COR-L47 (cell line): ENCODE results near the gene JADE3.

Experiments used
- DNase-seq: peaks from one replicate; lab custom pipeline; 2025; lab: John Stamatoyannopoulos, UW

Gene JADE3

DNA sequence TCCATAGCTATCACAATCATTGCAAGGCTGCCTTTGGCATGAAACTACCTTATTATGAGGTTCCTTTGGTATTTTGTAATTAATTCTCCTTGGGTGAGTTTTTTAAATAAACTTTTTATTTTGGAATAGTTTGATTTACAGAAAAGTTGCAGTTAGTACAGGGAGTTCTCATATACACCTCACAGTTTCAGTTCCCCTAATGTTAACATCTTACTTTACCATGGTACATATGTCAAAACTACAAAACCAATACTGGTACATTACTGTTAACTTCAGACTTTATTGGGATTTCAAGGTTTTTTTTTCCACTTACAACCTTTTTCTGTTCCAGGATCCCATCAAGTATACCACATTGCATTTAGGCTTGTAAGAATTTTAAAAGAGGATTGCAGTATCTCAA, 114.0 kb downstream of the JADE3 start:
- DNase-seq: no peak

DNA sequence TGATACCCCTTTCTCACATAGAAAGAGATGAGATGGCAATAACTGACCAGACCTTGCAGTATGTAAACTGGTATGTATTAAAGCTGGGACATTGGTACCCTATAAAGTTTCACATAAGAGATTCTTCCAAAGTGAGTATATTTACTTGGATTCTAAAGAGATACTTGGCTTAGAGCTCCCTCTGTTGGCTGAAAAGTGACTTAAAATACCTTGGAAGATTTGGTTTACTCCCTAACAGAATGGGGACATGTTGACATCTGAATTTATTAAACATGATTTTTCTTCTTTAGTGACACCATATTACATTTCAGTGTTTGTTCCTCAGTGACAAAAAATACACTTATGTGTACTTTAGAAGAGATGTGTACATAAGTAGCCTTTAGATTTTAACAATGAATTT, 118.1 kb downstream of the JADE3 start:
- peak; percentile 17 for DNase-seq

DNA sequence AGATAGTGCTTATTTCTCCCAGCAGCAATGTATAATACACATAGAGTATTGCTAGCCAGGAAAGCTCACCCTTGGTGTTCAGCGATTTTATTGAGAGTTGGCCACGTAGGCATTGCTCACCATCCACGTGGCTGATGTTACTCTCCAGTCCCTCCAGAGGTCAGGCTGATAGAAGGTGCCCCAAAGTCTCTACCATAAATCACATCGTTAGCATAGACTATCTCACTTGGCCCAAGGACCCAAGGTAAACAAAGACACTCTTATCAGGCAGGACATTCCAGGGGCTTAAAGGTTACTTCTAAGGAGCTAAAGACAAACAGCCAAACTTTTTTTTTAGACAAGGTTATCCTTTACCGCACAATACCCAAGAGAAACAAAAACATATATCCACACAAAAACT, 135.8 kb downstream of the JADE3 start:
- DNase-seq: no peak

DNA sequence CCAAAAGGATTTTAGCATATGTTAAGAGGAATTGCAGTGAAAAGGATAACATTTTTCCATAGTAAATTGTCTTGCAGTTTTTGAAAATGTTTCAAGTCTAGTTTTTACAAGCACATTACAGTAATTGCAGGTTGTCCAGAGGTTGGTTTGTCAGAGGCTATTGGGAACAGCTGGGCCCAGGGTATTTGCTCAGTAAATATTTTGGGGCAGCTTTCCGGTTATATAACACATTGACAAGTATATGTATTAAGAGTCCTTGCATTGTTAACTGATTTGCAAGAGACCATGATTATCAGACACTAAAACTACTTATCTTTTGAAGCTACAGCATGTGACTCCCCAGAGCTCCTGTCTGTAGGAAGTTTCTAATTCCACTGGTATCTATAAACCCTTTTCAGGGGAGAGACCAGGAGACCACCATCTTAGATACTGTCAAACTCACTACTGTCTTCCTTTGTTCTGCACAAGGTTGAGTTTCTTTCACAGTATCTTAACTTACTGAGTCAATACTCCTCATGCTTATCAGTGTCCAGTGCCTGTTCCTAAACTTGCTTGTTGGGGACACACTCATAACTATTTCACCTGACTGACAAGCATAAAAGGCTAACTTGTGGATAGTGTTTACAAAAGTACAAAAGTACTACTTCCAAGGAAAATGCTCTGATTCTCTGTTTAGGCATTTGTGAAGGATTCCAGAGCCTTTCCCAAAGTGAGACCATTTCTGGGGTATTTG, 147.1 kb downstream of the JADE3 start:
- no peak for DNase-seq

DNA sequence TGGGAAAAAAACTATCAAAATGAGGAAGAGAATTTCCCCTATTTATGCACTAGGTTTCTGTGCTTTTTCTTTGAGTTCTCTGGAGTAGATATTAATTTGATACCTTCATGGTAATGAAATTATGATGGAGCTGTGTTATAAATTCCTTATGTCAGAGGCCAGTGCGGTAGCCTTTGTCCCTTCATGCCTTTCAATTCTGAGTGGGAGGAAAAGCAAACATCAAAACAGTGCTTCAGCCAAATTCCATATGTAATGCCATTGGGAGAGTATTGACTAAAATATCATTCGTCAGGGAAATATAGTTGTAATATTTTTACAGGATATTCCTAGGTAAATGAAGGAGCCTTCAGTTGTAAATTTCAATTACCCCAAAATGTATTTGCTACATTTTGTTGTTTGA, 148.5 kb downstream of the JADE3 start:
- no peak for DNase-seq

DNA sequence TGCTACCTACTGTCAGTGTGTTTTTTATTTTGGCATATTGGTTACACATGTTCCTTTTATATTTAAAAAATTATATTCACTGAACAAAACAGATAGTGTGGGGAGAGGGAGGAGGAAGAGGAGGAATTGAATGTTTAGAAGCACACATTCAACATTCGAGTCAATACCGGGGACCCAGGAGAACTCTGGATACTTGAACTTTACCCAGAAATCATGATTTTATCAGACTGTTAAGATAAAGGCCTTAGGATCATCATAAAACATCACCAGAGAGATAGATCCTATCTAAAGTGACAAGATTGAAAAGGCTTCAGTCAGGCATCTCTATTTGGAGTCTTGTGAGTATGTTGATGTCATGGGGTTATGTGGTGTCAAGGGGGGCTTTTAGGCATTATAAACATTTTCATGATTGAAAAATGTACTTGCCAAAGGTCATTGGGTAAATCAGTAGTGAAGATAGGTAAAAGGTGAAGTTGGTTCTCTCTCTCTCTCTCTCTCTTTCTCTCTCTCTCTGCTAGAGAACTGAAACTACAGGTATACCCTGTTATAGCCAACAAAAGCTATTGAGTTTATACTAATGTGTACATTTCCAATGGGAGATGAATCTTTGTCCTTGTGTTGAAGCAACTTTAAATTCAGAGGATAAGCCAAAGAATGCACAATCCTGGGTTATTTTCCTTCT, 149.2 kb downstream of the JADE3 start:
- DNase-seq: no peak

DNA sequence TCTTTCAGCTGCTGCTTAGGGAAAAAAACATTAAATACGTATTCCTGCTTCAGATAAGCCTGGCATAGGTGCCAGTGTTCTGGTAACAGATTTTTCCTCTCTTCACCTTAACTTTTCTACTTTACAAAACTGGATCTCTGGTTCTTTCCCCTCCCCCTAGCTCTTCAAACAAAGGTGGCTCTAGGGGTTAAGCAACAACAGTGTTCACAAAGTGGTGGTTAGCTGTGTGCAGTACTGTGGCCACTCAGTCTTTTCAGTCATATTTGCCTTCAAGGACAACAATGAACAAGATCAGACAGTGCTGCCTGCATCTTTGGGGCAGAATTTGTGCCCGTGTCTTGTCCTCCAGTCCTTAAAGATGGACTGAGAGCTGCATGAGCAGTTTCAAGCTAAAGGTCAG, 151.0 kb downstream of the JADE3 start:
- DNase-seq: no peak

DNA sequence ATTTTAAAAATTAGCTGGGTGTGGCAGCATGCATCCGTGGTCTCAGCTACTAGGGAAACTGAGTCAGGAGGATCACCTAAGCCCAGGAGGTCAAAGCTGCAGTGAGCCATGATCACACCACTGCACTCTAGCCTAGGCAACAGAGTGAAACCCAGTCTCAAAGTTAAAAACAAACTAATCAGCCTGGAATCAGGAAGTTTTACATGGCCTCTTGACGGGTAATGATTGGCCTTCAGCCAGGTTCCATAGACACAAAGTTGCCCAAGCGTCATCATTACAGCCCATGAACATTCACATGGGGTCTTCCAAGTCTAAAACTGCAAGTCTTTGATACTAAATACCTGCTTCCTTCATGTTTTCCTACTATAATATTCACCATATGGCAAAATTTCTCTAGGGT, 156.0 kb downstream of the JADE3 start:
- DNase-seq: no peak

DNA sequence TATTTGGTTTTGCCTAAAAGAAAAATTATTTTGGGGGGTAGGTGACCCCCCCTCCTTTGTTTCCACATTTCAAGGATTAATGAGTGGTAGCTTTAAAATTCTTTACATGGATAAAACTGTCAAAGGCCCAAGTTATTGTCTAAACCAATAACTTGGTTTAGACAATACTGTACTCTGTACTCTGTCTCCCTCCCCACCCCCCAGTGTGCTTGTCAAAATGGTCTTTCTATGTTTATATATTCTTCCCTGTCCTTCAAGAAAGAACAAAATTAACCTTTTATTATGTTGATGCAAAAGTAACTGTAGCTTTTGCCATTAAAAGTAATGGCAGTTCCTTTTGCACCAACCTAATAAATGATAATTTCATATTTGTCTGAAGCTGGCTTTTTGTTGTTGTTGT, 156.5 kb downstream of the JADE3 start:
- no peak for DNase-seq

DNA sequence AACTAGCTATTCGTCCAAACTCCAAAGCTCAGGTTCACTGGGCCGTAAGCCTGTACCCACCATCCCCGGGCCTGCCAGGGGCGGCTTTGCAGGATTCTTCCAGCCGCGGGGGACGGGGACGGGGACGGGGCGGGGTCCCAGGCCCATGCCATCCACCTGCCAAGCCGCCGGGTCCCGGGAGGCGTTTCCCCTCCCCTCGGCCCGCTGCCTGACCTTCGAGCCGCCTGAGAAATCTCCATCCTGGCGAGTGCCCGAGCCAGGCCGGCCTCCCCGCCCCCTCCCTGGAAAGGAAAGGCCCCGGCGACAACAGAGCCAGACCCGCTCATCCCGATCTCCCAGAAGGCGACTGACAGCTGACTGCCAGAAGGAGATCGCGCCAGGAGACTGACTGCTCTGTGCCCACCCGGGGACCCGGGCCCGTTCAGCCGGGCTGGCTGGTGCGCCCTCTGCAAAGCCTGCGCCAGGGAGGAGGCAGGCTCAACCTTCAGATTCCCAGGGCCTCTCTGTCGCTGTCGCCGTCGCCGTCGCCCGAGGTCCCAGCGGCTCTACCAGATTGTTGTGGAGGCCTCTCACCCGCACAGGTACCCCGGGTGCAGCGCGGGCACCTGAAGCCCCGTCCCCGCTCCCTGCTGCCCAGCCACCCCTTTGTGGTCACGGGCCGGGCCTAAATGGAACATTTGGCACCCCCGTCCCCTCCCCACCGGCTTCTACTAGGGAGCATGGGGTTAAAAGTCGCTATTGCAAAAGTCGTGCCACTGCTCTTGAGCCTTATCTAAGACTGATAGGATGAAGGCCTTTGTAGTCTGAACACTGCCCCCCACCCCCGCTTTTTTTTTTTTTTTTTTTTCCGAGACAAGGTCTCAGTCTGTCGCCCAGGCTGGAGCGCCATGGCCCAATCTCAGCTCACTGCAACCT, 166.2 kb downstream of the JADE3 start, which contains the start of gene RGN:
Gene RGN, plus strand, starts transcription at position 315 of the 915 bp plus-strand sequence. CDS start 2,702 bp downstream, outside the sequence.
- DNase-seq: no peak

DNA sequence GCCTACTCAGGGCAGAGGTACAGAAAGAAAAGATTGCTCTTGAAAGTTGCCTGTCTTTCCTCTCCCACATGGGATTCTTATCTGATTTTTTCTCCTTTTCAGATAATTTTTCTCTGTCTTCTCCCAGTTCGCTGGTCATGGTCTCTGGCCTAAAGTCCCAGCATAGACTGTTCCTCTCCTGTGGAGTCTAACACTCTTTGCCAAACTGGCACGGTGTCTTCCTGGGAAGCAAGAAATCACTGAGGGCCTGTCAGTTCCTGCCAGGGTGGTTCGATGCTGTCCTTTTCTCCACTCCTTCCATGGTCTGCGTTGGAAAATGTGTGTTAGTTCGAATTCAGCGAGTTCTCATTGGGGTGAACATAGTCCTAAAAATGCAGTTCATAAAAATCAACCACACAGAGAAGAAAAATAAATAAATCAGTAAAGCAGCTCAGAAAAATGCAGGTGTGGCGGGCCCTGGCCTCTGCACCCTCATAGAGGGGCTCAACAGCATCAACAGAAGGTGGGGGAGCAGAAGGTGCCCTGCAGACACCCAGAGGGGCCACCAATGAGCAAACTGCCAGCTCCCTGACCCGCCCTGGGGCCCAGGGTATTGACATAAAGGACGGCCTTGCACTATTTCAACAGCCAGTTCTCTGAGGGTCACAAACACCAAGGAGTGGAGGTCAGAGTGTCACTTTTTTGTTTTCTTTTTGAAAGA, 168.1 kb downstream of the JADE3 start:
- no peak for DNase-seq

DNA sequence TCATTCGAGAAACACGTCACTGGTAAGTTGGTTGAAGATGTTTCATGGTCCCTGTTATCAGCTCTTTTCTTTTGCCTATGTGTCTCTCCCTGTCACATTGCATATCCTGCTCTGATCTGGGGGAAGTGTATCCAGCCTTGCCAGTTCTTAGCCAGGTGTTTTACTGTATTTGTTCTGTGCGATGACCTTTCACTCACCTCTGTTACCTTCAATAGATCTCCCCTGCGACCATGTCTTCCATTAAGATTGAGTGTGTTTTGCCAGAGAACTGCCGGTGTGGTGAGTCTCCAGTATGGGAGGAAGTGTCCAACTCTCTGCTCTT, 168.7 kb downstream of the JADE3 start:
- DNase-seq: no peak

DNA sequence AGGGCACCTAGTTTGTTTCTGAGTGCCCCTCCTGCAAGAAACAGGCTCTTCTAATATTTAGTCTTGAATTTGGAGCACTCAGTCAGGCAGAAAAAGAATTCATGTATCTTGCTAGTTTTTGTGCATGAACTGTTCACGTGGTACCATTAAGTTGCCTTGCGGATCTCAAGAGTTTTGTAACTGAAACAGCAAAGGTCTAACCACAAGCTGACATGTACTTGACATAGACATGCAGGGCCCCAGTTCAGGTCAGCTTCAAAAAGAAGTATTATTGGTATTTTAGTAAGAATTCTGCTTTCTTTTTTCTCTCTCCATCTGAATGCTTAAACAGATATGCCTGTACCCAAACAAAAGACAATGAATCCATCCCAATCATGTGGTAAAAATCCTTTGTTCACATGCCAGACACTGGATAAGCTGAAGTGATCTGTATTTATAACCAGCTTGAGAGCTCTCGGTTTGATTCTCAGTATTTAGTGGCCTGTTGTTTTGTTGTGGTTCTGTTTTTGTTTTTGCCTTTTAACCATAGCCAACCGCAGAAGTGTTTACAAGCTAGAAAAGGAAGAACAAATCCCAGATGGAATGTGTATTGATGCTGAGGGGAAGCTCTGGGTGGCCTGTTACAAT, 179.0 kb downstream of the JADE3 start:
- no peak for DNase-seq

DNA sequence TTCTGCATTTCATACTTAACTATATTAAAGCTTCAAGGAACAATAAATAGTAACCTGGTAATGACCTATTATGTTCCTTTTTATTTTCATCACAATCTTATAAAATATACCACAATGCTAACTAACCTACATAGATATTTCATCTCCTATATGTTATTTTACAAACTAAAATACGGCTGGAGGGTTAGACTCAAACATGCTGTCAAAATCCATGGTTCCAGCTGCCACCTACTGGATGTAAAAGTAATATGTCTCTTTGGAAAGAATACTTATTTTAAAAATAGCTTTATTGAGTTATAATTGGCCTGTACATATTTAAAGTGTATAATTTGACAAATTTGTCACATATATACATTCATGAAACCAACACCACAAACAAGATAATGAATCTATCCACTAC, 181.0 kb downstream of the JADE3 start:
- DNase-seq: no peak

DNA sequence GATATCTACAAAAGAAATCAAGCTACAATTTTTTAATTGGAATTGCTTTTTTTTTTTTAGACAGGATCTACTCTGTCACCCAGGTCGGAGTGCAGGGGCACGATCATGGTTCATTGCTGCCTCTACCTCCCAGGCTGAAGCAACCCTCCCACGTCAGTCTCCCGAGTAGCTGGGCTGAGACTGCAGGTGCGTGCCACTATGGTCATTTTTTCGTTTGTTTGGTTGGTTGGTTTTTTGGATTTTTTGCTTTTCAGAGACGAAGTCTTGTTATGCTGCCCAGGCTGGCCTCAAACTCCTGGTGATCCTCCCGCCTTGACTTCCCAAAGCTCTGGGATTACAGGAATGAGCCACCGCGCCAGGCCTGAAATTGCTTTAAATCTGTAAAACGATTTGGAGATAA, 181.6 kb downstream of the JADE3 start:
- DNase-seq: no peak

DNA sequence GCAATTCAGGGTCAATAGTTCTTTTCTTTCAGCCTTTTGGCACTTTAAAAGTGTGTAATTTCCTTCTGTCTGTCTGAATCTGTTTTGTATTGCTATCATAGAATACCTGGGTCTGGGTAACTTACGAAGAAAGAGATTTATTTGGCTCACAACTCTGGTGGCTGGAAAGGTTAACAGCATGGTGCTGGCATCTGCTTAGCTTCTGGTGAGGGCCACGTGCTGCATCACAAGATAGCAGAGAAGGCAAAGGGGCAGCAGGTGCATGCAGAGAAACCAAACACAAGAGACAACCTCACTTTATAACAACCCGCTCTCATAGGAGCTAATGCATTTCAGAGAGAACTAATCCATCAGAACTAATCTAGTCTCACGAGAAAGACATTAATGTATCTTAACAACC, 184.8 kb downstream of the JADE3 start:
- no peak for DNase-seq

DNA sequence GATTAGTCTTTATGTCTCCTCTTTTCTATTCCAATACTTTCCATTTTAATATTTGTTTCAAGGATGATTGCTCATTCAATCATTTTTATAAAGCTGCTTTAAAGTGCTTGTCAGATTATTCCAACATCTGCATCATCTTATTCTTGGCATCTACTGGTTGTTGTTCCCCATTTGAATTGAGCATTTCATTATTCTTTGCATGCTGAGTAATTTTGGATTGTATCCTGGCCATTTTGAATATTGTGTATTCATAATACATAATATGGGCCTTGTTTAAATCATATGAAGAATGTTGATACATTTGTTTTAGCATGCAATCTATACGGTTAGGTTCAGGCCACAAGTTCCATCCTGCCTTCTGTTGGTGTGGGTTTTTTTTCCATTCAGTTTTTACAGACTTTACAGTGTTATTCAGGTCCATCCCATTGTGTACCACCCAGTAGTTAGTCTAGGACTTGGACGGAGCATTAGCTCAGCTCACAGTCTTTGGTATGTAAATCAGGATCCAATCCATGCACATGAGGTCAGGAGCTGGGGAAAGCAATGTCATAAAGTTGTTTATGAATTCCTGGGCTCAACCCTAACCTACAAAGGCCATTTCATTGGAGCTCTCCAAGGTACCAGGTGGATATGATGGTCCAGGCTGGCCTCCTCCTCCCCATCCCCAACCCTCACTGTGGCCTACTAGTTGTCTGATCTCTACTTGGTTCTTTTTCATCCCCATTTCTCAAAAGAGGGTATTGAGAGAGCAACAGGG, 186.3 kb downstream of the JADE3 start:
- DNase-seq: no peak

DNA sequence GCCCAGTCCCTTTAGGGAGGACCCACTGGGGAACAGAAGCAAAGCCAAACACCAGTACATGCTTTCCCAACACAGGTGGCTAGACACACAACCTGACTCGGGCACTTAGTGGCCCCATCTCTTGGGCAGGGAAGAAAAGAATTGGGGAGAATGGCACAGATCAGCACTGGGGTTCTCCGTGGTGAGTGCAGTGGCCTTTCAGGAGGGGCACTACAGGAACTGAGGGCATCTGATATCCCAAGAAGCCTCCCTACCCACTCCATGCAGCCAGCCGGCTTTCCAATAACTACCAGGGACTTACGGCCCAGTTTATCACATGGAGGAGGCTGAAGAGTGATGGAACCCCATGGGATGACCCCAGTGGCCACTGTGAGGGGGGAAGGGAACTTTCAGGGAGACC, 189.0 kb downstream of the JADE3 start:
- DNase-seq: no peak
